ENCODE data around the gene SYNJ1. TPM values are rescaled to one million over a fixed set of nuclear protein-coding genes. Genes with fewer than 3 reads are reported as not detected.

Gene SYNJ1
- total and polyA plus RNA-seq, 9 of the 15 experiments (the other 6 are each of a cell fraction or from before 2014, with no cell fraction given) = 2.4 to 10.6 (median 5.6) TPM

DNA sequence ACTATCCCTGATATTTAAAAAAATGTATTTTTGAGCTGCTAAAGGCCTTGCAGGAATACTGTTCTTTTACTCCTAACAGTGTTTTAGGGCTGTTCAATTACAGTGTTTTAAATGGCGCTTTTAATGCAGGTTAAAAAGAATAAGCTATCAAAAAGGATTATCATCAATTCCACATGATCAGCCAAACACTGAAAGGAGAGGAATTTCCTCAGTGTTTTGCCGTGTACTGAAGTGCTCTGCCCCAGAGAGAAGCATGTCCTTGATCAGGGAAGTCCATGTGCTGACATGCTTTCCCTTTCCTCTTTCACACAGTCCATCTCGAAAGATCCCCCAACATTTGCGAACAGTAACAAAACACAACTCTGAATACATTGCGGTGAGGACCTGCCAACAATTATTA is 119.0 kb downstream of the SYNJ1 start (continued):
- TF ChIP-seq, protein P1, sequence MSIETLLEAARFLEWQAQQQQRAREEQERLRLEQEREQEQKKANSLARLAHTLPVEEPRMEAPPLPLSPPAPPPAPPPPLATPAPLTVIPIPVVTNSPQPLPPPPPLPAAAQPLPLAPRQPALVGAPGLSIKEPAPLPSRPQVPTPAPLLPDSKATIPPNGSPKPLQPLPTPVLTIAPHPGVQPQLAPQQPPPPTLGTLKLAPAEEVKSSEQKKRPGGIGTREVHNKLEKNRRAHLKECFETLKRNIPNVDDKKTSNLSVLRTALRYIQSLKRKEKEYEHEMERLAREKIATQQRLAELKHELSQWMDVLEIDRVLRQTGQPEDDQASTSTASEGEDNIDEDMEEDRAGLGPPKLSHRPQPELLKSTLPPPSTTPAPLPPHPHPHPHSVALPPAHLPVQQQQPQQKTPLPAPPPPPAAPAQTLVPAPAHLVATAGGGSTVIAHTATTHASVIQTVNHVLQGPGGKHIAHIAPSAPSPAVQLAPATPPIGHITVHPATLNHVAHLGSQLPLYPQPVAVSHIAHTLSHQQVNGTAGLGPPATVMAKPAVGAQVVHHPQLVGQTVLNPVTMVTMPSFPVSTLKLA (conservative IDR thresholded peaks at IDR 0.05) = no peak
- TF ChIP-seq, protein P2, sequence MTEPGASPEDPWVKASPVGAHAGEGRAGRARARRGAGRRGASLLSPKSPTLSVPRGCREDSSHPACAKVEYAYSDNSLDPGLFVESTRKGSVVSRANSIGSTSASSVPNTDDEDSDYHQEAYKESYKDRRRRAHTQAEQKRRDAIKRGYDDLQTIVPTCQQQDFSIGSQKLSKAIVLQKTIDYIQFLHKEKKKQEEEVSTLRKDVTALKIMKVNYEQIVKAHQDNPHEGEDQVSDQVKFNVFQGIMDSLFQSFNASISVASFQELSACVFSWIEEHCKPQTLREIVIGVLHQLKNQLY (CRISPR knock-in tag; conservative IDR thresholded peaks at IDR 0.05) = no peak
- TF ChIP-seq GABPA (tag; conservative IDR thresholded peaks at IDR 0.05; ENCODE audit: low read depth) (no peak), JUND (IDR thresholded peaks at IDR 0.05; ENCODE audit: borderline replicate concordance, low read depth, low read length) (no peak), JUND (tag; IDR thresholded peaks at IDR 0.05; ENCODE audit: borderline replicate concordance, low read depth, low read length) (no peak), ZNF644 (tag; IDR thresholded peaks at IDR 0.05; ENCODE audit: low read depth) (no peak)

DNA sequence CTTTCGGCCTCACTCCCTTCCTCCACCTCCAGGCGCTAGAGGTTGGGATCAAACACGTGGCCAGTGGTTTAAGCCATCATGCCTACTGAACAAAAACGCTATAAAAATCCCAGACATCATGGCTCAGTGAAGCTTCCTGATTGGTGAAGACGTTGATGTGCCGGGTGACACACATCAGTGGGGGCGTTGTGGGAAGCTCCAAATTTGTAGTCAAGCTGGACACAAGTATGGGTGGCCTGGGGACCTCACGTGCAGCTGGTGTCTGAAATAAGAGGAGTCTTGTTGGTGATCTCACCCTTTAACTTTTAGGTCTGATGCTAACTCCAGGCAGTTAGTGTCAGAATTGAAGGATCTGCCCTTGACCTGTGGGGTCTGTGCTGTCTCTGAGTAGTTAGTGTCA is 122.3 kb downstream of the SYNJ1 start:
- no peak for ATAC-seq
- 94% methylated on average over 8 of the region's 8 CpGs for WGBS (ENCODE audit: insufficient coverage, low coverage, missing lambda C conversion rate)
- BruUV-seq (replicated peaks) = no TSS peak
- H3K4me3 ChIP-seq = no peak overlapping the region
- H4K20me1 ChIP-seq (replicated peaks; ENCODE audit: control insufficient read depth, insufficient read depth, low read length) = no peaks in the 10 kb centered on the region
- H3K27ac ChIP-seq (ENCODE audit: extremely low read depth, low read depth, low read length) = no peak overlapping the region
- peaks cover 6 to 7% of the 10 kb centered on the region in 2 experiments; a peak in 4 of 5 replicates for H3K4me1 ChIP-seq (replicated peaks in 1 of 2; ENCODE audit: control insufficient read depth in 2 of 2, insufficient read depth in 2 of 2, low read length in 2 of 2)
- H3K4me2 ChIP-seq (ENCODE audit: insufficient read depth, low read length) = no peak overlapping the region
- no peaks in the 10 kb centered on the region for H3K9me3 ChIP-seq (replicated peaks; ENCODE audit: control insufficient read depth, insufficient read depth, low read depth, low read length)
- H2AFZ ChIP-seq (ENCODE audit: low read depth, low read length) = no peak overlapping the region
- peaks cover 4% of the 10 kb centered on the region for H3K9me1 ChIP-seq (ENCODE audit: control insufficient read depth, insufficient read depth, low read length)
- no peak overlapping the region for H3K9ac ChIP-seq (ENCODE audit: insufficient read depth in 1 of 2, low read depth in 2 of 2, low read length in 2 of 2)
- no peak for DNase-seq (ENCODE audit: extremely low read depth in 1 of 4, low spot score in 3 of 4)
- ChIA-PET POLR2A (interaction anchor here (0.6 to 1.3 kb wide), 3 partner anchors 10 to 208 kb away, joined by 3 read pairs; no protein-coding TSS in a partner anchor), CTCF (ENCODE audit: low intra/inter-chr PET ratio) (no interaction called here)
- no peaks in the 10 kb centered on the region for H3K27me3 ChIP-seq (ENCODE audit: control insufficient read depth in 2 of 2, insufficient read depth in 2 of 2, low read length in 2 of 2)
- in situ Hi-C loops (cut with MboI) = no loop called here
- FAIRE-seq = no peak
- peaks cover 16% of the 10 kb centered on the region for H3K79me2 ChIP-seq (ENCODE audit: control insufficient read depth, insufficient read depth, low read length)
- intact Hi-C loops (cut with micrococcal nuclease) = no loop called here
- peaks cover 94% of the 10 kb centered on the region for H3K36me3 ChIP-seq (ENCODE audit: control insufficient read depth, insufficient read depth, low read length)
- TF ChIP-seq, protein P3, sequence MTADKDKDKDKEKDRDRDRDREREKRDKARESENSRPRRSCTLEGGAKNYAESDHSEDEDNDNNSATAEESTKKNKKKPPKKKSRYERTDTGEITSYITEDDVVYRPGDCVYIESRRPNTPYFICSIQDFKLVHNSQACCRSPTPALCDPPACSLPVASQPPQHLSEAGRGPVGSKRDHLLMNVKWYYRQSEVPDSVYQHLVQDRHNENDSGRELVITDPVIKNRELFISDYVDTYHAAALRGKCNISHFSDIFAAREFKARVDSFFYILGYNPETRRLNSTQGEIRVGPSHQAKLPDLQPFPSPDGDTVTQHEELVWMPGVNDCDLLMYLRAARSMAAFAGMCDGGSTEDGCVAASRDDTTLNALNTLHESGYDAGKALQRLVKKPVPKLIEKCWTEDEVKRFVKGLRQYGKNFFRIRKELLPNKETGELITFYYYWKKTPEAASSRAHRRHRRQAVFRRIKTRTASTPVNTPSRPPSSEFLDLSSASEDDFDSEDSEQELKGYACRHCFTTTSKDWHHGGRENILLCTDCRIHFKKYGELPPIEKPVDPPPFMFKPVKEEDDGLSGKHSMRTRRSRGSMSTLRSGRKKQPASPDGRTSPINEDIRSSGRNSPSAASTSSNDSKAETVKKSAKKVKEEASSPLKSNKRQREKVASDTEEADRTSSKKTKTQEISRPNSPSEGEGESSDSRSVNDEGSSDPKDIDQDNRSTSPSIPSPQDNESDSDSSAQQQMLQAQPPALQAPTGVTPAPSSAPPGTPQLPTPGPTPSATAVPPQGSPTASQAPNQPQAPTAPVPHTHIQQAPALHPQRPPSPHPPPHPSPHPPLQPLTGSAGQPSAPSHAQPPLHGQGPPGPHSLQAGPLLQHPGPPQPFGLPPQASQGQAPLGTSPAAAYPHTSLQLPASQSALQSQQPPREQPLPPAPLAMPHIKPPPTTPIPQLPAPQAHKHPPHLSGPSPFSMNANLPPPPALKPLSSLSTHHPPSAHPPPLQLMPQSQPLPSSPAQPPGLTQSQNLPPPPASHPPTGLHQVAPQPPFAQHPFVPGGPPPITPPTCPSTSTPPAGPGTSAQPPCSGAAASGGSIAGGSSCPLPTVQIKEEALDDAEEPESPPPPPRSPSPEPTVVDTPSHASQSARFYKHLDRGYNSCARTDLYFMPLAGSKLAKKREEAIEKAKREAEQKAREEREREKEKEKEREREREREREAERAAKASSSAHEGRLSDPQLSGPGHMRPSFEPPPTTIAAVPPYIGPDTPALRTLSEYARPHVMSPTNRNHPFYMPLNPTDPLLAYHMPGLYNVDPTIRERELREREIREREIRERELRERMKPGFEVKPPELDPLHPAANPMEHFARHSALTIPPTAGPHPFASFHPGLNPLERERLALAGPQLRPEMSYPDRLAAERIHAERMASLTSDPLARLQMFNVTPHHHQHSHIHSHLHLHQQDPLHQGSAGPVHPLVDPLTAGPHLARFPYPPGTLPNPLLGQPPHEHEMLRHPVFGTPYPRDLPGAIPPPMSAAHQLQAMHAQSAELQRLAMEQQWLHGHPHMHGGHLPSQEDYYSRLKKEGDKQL (CRISPR knock-in tag; IDR thresholded peaks at IDR 0.05; ENCODE audit: borderline replicate concordance) = no peak
- TF ChIP-seq HSF4 (CRISPR knock-in tag; IDR thresholded peaks at IDR 0.05; ENCODE audit: borderline replicate concordance) (no peak), ZNF561 (CRISPR knock-in tag; conservative IDR thresholded peaks at IDR 0.05) (no peak), PHF20 (IDR thresholded peaks at IDR 0.05; ENCODE audit: partially characterized antibody) (no peak), TCFL5 (CRISPR knock-in tag; conservative IDR thresholded peaks at IDR 0.05) (no peak)

Data from K562 (cell line).